Measurements from ENCODE around the gene RIPK1. TPM values are rescaled to one million over a fixed set of nuclear protein-coding genes. Genes with fewer than 3 reads are reported as not detected.

The RIPK1 gene
- polyA plus RNA-seq, 2 of the 4 experiments (the other 2 are of a cell fraction) = 10.6 to 14.3 TPM

DNA sequence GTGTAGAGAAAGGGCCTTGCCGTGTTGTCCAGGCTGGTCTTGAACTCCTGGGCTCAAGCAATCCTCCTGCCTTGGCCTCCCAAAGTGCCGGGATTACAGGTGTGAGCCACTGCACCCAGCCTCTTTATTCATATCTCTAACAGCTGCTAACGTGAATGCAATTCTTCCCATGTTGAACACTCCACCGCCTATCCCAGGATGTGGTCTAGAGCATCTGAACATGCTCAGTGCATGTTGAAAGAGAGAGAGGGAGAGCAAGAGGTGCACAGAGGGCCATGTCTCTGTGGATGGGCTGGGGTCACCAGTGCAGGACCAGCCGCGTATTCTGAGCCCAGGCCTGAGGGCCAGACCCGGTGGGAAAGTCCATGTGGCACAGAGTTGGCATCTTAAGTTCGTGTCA, 76.3 kb downstream of the RIPK1 start:
- H3K9me3 ChIP-seq = no peaks in the 10 kb centered on the region
- H3K4me1 ChIP-seq = no peaks in the 10 kb centered on the region; the same call in 2 of the 3 replicates
- no peak overlapping the region for H3K4me2 ChIP-seq
- TF ChIP-seq EP300 (IDR thresholded peaks at IDR 0.05) = no peak
- no peak for TF ChIP-seq SREBF2 (IDR thresholded peaks at IDR 0.05)
- no peak for TF ChIP-seq ESRRA (IDR thresholded peaks at IDR 0.05; ENCODE audit: borderline replicate concordance, low read length)
- no peak overlapping the region for H3K27ac ChIP-seq
- FAIRE-seq (no peak), ATAC-seq (no peak), DNase-seq (ENCODE audit: low read depth in 1 of 2, low spot score in 1 of 2) (no peak)
- 80% methylated on average over 8 of the region's 8 CpGs for WGBS (ENCODE audit: missing lambda C conversion rate)
- no peak overlapping the region for H3K4me3 ChIP-seq
- POLR2A ChIA-PET = no interaction called here
- CTCF ChIA-PET = no interaction called here

- 90% methylated on average over 4 of the region's 6 CpGs for WGBS (ENCODE audit: missing lambda C conversion rate)
- DNase-seq (ENCODE audit: low read depth in 1 of 2, low spot score in 1 of 2) (no peak), FAIRE-seq (no peak), ATAC-seq (peak in 1 of 2 experiments; percentile 41; a peak in 2 of 6 replicates)
- ChIA-PET POLR2A (no interaction called here), CTCF (interaction anchor here (0.9 to 5.0 kb wide), 3 partner anchors 9 to 104 kb away, joined by 5 to 22 read pairs (median 7); partner anchors contain the start of gene TUBB2A)
- no peak overlapping the region for H3K27ac ChIP-seq
- H3K4me2 ChIP-seq = no peak overlapping the region
- H3K9me3 ChIP-seq = no peaks in the 10 kb centered on the region
- no peak overlapping the region for H3K4me3 ChIP-seq
- TF ChIP-seq ZFP36 (IDR thresholded peaks at IDR 0.05; ENCODE audit: borderline replicate concordance, partially characterized antibody) (no peak), CHD2 (IDR thresholded peaks at IDR 0.05; ENCODE audit: low read length, partially characterized antibody) (no peak), KDM1A (IDR thresholded peaks at IDR 0.05; ENCODE audit: low read depth) (no peak), RARB (CRISPR knock-in tag; IDR thresholded peaks at IDR 0.05) (no peak), HEYL (CRISPR knock-in tag; IDR thresholded peaks at IDR 0.05) (no peak), TFCP2L1 (CRISPR knock-in tag; IDR thresholded peaks at IDR 0.05) (no peak), NR3C1 (IDR thresholded peaks at IDR 0.05) (no peak), PHF8 (IDR thresholded peaks at IDR 0.05; ENCODE audit: borderline replicate concordance, low read depth) (no peak), RAD21 (conservative IDR thresholded peaks at IDR 0.05 in 1 of 2, IDR thresholded peaks at IDR 0.05 in 1 of 2) (no peak), CBX2 (IDR thresholded peaks at IDR 0.05; ENCODE audit: borderline replicate concordance, low read depth) (no peak), MAX (IDR thresholded peaks at IDR 0.05) (no peak), HOXB13 (CRISPR knock-in tag; IDR thresholded peaks at IDR 0.05; ENCODE audit: low read depth) (no peak), POLR2A (IDR thresholded peaks at IDR 0.05; ENCODE audit: low read length) (no peak), BCL3 (IDR thresholded peaks at IDR 0.05) (no peak), KDM5A (IDR thresholded peaks at IDR 0.05) (no peak), ATOH8 (CRISPR knock-in tag; IDR thresholded peaks at IDR 0.05; ENCODE audit: low read depth) (no peak)
- TF ChIP-seq, protein P1, sequence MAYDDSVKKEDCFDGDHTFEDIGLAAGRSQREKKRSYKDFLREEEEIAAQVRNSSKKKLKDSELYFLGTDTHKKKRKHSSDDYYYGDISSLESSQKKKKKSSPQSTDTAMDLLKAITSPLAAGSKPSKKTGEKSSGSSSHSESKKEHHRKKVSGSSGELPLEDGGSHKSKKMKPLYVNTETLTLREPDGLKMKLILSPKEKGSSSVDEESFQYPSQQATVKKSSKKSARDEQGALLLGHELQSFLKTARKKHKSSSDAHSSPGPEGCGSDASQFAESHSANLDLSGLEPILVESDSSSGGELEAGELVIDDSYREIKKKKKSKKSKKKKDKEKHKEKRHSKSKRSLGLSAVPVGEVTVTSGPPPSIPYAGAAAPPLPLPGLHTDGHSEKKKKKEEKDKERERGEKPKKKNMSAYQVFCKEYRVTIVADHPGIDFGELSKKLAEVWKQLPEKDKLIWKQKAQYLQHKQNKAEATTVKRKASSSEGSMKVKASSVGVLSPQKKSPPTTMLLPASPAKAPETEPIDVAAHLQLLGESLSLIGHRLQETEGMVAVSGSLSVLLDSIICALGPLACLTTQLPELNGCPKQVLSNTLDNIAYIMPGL (CRISPR knock-in tag; IDR thresholded peaks at IDR 0.05; ENCODE audit: borderline replicate concordance) = no peak
- TF ChIP-seq, protein P2, sequence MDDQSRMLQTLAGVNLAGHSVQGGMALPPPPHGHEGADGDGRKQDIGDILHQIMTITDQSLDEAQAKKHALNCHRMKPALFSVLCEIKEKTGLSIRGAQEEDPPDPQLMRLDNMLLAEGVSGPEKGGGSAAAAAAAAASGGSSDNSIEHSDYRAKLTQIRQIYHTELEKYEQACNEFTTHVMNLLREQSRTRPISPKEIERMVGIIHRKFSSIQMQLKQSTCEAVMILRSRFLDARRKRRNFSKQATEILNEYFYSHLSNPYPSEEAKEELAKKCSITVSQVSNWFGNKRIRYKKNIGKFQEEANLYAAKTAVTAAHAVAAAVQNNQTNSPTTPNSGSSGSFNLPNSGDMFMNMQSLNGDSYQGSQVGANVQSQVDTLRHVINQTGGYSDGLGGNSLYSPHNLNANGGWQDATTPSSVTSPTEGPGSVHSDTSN (IDR thresholded peaks at IDR 0.05) = no peak
- no peaks in the 10 kb centered on the region for H3K4me1 ChIP-seq
Observed at GRCh38 chr6:3147914-3148757, 79.8 kb downstream of the RIPK1 start.
